H1 (cell line): Measurements from ENCODE around the gene CDC26. TPM values are rescaled to one million over a fixed set of nuclear protein-coding genes. Genes with fewer than 3 reads are reported as not detected.

Experiments used
- CTCF ChIA-PET: fragments of 300-600 bp; sonication (Branson Sonifier 250); formaldehyde crosslinking; loops from one replicate; lab custom pipeline; 2021; ENCODE audit not compliant: partially characterized antibody; lab: Charles Lee
- POLR2A ChIA-PET: fragments of 300-600 bp; sonication (Branson Sonifier 250); formaldehyde crosslinking; loops from one replicate; lab custom pipeline; 2021; ENCODE audit warnings: inconsistent platforms; ENCODE audit not compliant: partially characterized antibody; lab: Charles Lee
- DNase-seq, 2 experiments: peaks; one replicate each; pipeline versions ENCODE4 v3.0.0 to v3.0.0-alpha.2; 2010 to 2022; ENCODE audit warnings: low spot score in 2 of 2, low read depth in 1 of 2, mixed read lengths in 1 of 2
- FAIRE-seq: peaks from 2 replicates; lab custom pipeline; 2011; peaks lifted over from hg19 to GRCh38; lab: Jason Lieb, UNC
- H2AFZ ChIP-seq: 2 replicates; pipeline ENCODE4 v1.8.1; 2012; ENCODE audit warnings: low read length, inconsistent platforms
- H2AK5ac ChIP-seq: 2 replicates; pipeline ENCODE4 v1.6.1; 2013; ENCODE audit warnings: low read depth, low read length
- H2BK120ac ChIP-seq: replicated peaks from 2 replicates; pipeline ENCODE3; 2013; ENCODE audit warnings: low read depth, low read length, inconsistent platforms
- H2BK12ac ChIP-seq: 2 replicates; pipeline ENCODE4 v1.6.1; 2013; ENCODE audit warnings: low read depth, low read length
- H2BK15ac ChIP-seq: 2 replicates; pipeline ENCODE4 v1.6.1; 2013; ENCODE audit warnings: low read length
- H2BK20ac ChIP-seq: 2 replicates; pipeline ENCODE4 v1.6.1; 2013; ENCODE audit warnings: low read length
- H2BK5ac ChIP-seq: 2 replicates; pipeline ENCODE4 v1.6.1; 2013; ENCODE audit warnings: low read depth, low read length
- H3K14ac ChIP-seq: 2 replicates; pipeline ENCODE4 v1.6.1; 2013; ENCODE audit warnings: inconsistent platforms; ENCODE audit not compliant: insufficient read length
- H3K18ac ChIP-seq: 2 replicates; pipeline ENCODE4 v1.6.1; 2013; ENCODE audit warnings: low read length; ENCODE audit errors: extremely low read depth
- H3K23ac ChIP-seq: 2 replicates; pipeline ENCODE4 v1.6.1; 2013; ENCODE audit warnings: inconsistent platforms; ENCODE audit not compliant: insufficient read length
- H3K23me2 ChIP-seq: 2 replicates; pipeline ENCODE4 v1.6.1; 2013; ENCODE audit warnings: low read depth, low read length
- H3K27ac ChIP-seq: 2 replicates; pipeline ENCODE4 v1.6.1; 2011; ENCODE audit warnings: low read depth, low read length, inconsistent platforms
- H3K27me3 ChIP-seq, 4 experiments: replicated peaks in 1 of 4; 1 replicate in 1 of 4; 2 replicates in 3 of 4; pipeline versions ENCODE4 v1.6.1 to v1.8.1; 2011 to 2013; ENCODE audit warnings: low read length in 3 of 4, mild to moderate bottlenecking in 3 of 4, inconsistent platforms in 2 of 4, mixed read lengths in 2 of 4, moderate library complexity in 1 of 4; ENCODE audit not compliant: control insufficient read depth in 3 of 4, insufficient read depth in 3 of 4; ENCODE audit errors: extremely low read depth in 1 of 4
- H3K36me3 ChIP-seq, 4 experiments: 2 replicates each; pipeline versions ENCODE4 v1.6.1 to v1.8.1; 2011 to 2013; ENCODE audit warnings: mild to moderate bottlenecking in 4 of 4, low read length in 3 of 4, moderate library complexity in 2 of 4, control low read depth in 1 of 4, inconsistent platforms in 1 of 4; ENCODE audit not compliant: insufficient read depth in 4 of 4, control insufficient read depth in 2 of 4
- H3K4ac ChIP-seq: replicated peaks from 2 replicates; pipeline ENCODE3; 2013; ENCODE audit warnings: low read length, low read depth, mixed read lengths, inconsistent platforms; ENCODE audit not compliant: insufficient read length
- H3K4me1 ChIP-seq, 4 experiments: replicated peaks in 1 of 4; 1 replicate in 1 of 4; 2 replicates in 3 of 4; pipeline versions ENCODE4 v1.6.1 to v1.8.1; 2011 to 2013; ENCODE audit warnings: low read length in 3 of 4, inconsistent platforms in 2 of 4, mixed read lengths in 1 of 4; ENCODE audit not compliant: insufficient read depth in 4 of 4, control insufficient read depth in 3 of 4
- H3K4me2 ChIP-seq, 2 experiments: 2 replicates each; pipeline versions ENCODE4 v1.6.1 to v1.8.1; 2011 to 2013; ENCODE audit warnings: low read depth in 2 of 2, low read length in 2 of 2, control low read depth in 1 of 2, inconsistent platforms in 1 of 2, mild to moderate bottlenecking in 1 of 2; ENCODE audit not compliant: insufficient read depth in 1 of 2
- H3K4me3 ChIP-seq, 4 experiments: fragments of 200-600, 300-600 bp in 1 of 4; sonication (generic), shearing (Covaris generic), sonication (Bioruptor Twin) in 1 of 4; 2 replicates each; pipeline versions ENCODE4 v1.5.1 to v1.8.1; 2011 to 2016; ENCODE audit warnings: low read length in 4 of 4, low read depth in 3 of 4, control low read depth in 2 of 4, inconsistent platforms in 2 of 4, mild to moderate bottlenecking in 2 of 4, mixed read lengths in 1 of 4, moderate library complexity in 1 of 4; ENCODE audit not compliant: insufficient read depth in 2 of 4; ENCODE audit errors: extremely low read depth in 1 of 4
- H3K56ac ChIP-seq: replicated peaks from 2 replicates; pipeline ENCODE3; 2013; ENCODE audit warnings: low read depth, mild to moderate bottlenecking, mixed read lengths, low read length, inconsistent platforms; ENCODE audit not compliant: insufficient read length
- H3K79me1 ChIP-seq: 2 replicates; pipeline ENCODE4 v1.6.1; 2013; ENCODE audit warnings: low read depth, low read length, control low read depth
- H3K79me2 ChIP-seq, 2 experiments: 2 replicates each; pipeline versions ENCODE4 v1.6.1 to v1.8.1; 2012 to 2013; ENCODE audit warnings: low read length in 2 of 2, mild to moderate bottlenecking in 2 of 2, inconsistent platforms in 1 of 2; ENCODE audit not compliant: insufficient read depth in 2 of 2, control insufficient read depth in 1 of 2
- H3K9ac ChIP-seq, 4 experiments: replicated peaks in 1 of 4; 1 replicate in 1 of 4; 2 replicates in 3 of 4; pipeline versions ENCODE4 v1.6.1 to v1.8.1; 2011 to 2013; ENCODE audit warnings: low read depth in 3 of 4, low read length in 3 of 4, control low read depth in 2 of 4, mild to moderate bottlenecking in 2 of 4, moderate library complexity in 2 of 4, inconsistent platforms in 1 of 4; ENCODE audit errors: extremely low read depth in 1 of 4
- H3K9me3 ChIP-seq, 2 experiments: 2 replicates each; pipeline versions ENCODE4 v1.6.1 to v1.8.1; 2012 to 2013; ENCODE audit warnings: mild to moderate bottlenecking in 2 of 2, moderate library complexity in 2 of 2, control low read depth in 1 of 2, inconsistent platforms in 1 of 2, low read depth in 1 of 2, low read length in 1 of 2, mixed read lengths in 1 of 2; ENCODE audit not compliant: insufficient read depth in 2 of 2
- H4K20me1 ChIP-seq, 2 experiments: replicated peaks in 1 of 2; 2 replicates each; pipeline versions ENCODE3 to v1.8.1; 2011 to 2013; ENCODE audit warnings: inconsistent platforms in 2 of 2, low read length in 2 of 2, mild to moderate bottlenecking in 1 of 2; ENCODE audit not compliant: insufficient read depth in 2 of 2, control insufficient read depth in 1 of 2
- H4K5ac ChIP-seq: 2 replicates; pipeline ENCODE4 v1.6.1; 2013; ENCODE audit warnings: low read length, low read depth, mixed read lengths, inconsistent platforms; ENCODE audit not compliant: insufficient read length
- H4K8ac ChIP-seq: 2 replicates; pipeline ENCODE4 v1.8.0; 2013; ENCODE audit warnings: mild to moderate bottlenecking, moderate library complexity, low read length, inconsistent platforms; ENCODE audit not compliant: insufficient read depth; ENCODE audit errors: extremely low read depth
- H4K91ac ChIP-seq: replicated peaks from 2 replicates; pipeline ENCODE3; 2013; ENCODE audit warnings: low read length, mixed read lengths, inconsistent platforms; ENCODE audit not compliant: insufficient read length
- BACH1 ChIP-seq: IDR thresholded peaks from 2 replicates; pipeline ENCODE4 v1.6.1; 2012; ENCODE audit warnings: low read length, improper control_type of control experiment
- JUN ChIP-seq: IDR thresholded peaks from 2 replicates; pipeline ENCODE4 v1.6.1; 2011; ENCODE audit warnings: low read depth, mild to moderate bottlenecking, improper control_type of control experiment, low read length
- JUND ChIP-seq: IDR thresholded peaks from 2 replicates; pipeline ENCODE4 v1.6.1; 2011; ENCODE audit warnings: mild to moderate bottlenecking, improper control_type of control experiment, low read length
- POLR2A ChIP-seq, 2 experiments: IDR thresholded peaks; 1 replicate in 1 of 2; 2 replicates in 1 of 2; pipeline ENCODE4 v1.6.1; 2011; ENCODE audit warnings: low read depth in 2 of 2, low read length in 2 of 2, mild to moderate bottlenecking in 2 of 2; ENCODE audit errors: control extremely low read depth in 1 of 2
- RAD21 ChIP-seq, 2 experiments: IDR thresholded peaks in 1 of 2; conservative IDR thresholded peaks in 1 of 2; 2 replicates each; pipeline ENCODE4 v1.6.1; 2011; ENCODE audit warnings: low read depth in 2 of 2, low read length in 2 of 2, improper control_type of control experiment in 1 of 2, inconsistent platforms in 1 of 2, mild to moderate bottlenecking in 1 of 2, moderate library complexity in 1 of 2
- TBP ChIP-seq: IDR thresholded peaks from 2 replicates; pipeline ENCODE4 v1.6.1; 2011; ENCODE audit warnings: low read depth, low read length, improper control_type of control experiment
- WGBS, 2 experiments: shearing (Covaris generic) in 1 of 2; methylation state at CpG; one replicate each; pipeline versions ENCODE4 v1.1.6 to v1.1.7; 2013 to 2015; ENCODE audit warnings: low lambda C conversion rate in 2 of 2, mixed read lengths in 2 of 2, inconsistent platforms in 1 of 2, low coverage in 1 of 2, missing lambda C conversion rate in 1 of 2; ENCODE audit not compliant: insufficient replicate concordance in 2 of 2, insufficient coverage in 1 of 2, insufficient read length in 1 of 2; ENCODE audit errors: extremely low coverage in 1 of 2, missing lambda C conversion rate in 1 of 2; 5-methylcytosine and 5-hydroxymethylcytosine counted together
- polyA plus RNA-seq, 7 experiments: library from polyadenylated mRNA; depleted of rRNA in 3 of 7; stranded (reverse) in 5 of 7; unstranded in 2 of 7; fragments of >200 nt in 5 of 7; fragments of 200-250 nt in 2 of 7; gene quantifications; 1 replicate in 5 of 7; 2 replicates in 1 of 7; 4 replicates in 1 of 7; pipeline versions ENCODE4 v1.2.1 to v1.2.3, GENCODE V29; 2011 to 2013; ENCODE audit warnings: missing spikeins in 2 of 7, mixed read lengths in 2 of 7
- total RNA-seq: library from RNA; stranded (reverse); fragmentation: NEBNext Ultra II Directional; extraction: Animal tissue kit (Norgen Biotek cat#: 25700); gene quantifications from 2 replicates; pipeline ENCODE4 v1.2.1, GENCODE V29; 2021
- TF ChIP-seq, protein P1 (sequence below): IDR thresholded peaks from 2 replicates; pipeline ENCODE4 v1.6.1; 2012; ENCODE audit warnings: low read length, inconsistent platforms
- TF ChIP-seq, protein P2 (sequence below): IDR thresholded peaks from 2 replicates; pipeline ENCODE4 v1.6.1; 2012; ENCODE audit warnings: inconsistent platforms

CDC26 gene
- total and polyA plus RNA-seq, 2 of the 8 experiments (the other 6 are each of a cell fraction or from before 2014, with no cell fraction given): 31.5 to 41.9 TPM

- Histone ChIP-seq H4K5ac (peak within 1 kb of the TSS; percentile 93), H4K91ac (peak within 1 kb of the TSS; percentile 68), H2AFZ (peak within 1 kb of the TSS; percentile 94), H3K79me2 (peaks cover 6 to 52% of the 10 kb centered on the region in 2 experiments), H4K8ac (peak within 1 kb of the TSS; percentile 59; the same call in 1 of the 2 replicates), H3K14ac (no peak within 1 kb of the TSS), H3K27ac (peak within 1 kb of the TSS; percentile 71; the same call in 1 of the 2 replicates), H3K27me3 (no peaks in the 10 kb centered on the region), H3K4me3 (peak within 1 kb of the TSS; percentile 93 to 96 (median 94)), H2BK5ac (peak within 1 kb of the TSS; percentile 38; the same call in 1 of the 2 replicates), H3K4me1 (peaks cover 0 to 10% (median 1%) of the 10 kb centered on the region in 4 experiments; a peak in 4 of 7 replicates), H2AK5ac (no peak within 1 kb of the TSS), H2BK15ac (no peak within 1 kb of the TSS), H3K79me1 (0 out of 2 replicates have a peak, but pooled peaks cover 3% of the 10 kb centered on the region), H3K4ac (peak within 1 kb of the TSS; percentile 88), H3K23ac (no peak within 1 kb of the TSS), H3K36me3 (no peaks in the 10 kb centered on the region; a peak in 1 of 8 replicates), H3K4me2 (peak within 1 kb of the TSS; percentile 93 to 99), H2BK12ac (no peak within 1 kb of the TSS), H3K9ac (peak within 1 kb of the TSS; percentile 78 to 93 (median 82)), H2BK120ac (no peak within 1 kb of the TSS), H3K56ac (peak within 1 kb of the TSS; percentile 71), H3K9me3 (no peaks in the 10 kb centered on the region), H2BK20ac (no peak within 1 kb of the TSS), H4K20me1 (peaks cover 0 to 2% of the 10 kb centered on the region in 2 experiments), H3K23me2 (peaks cover 10% of the 10 kb centered on the region), H3K18ac (peak within 1 kb of the TSS; percentile 95)
- ChIA-PET POLR2A (interaction anchor here (0.7 to 2.9 kb wide), 13 partner anchors 10 to 189 kb away, joined by 3 to 10 read pairs (median 4); partner anchors contain the start of genes C9orf43, CDC26, POLE3 and PRPF4), CTCF (interaction anchor here (0.7 to 3.1 kb wide), 8 partner anchors 27 to 370 kb away, joined by 3 to 17 read pairs (median 3); partner anchors contain the start of genes CDC26, PRPF4 and SLC31A2)
- 2% methylated on average over 61 of the region's 65 CpGs; no CpG with 5 or more reads in 1 of the 2 experiments for WGBS, 2 experiments
- DNase-seq: peak; percentile 95 to 98
- no peak for FAIRE-seq
- TF ChIP-seq TBP (peak; percentile 87), BACH1 (no peak), RAD21 (IDR thresholded peaks at IDR 0.05 in 1 of 2, conservative IDR thresholded peaks at IDR 0.05 in 1 of 2; ENCODE audit: low read depth in 2 of 2, low read length in 2 of 2) (no peak), POLR2A (IDR thresholded peaks at IDR 0.05; ENCODE audit: control extremely low read depth in 1 of 2, low read depth in 2 of 2, low read length in 2 of 2) (peak; percentile 46 to 83), JUND (no peak), JUN (no peak)
- TF ChIP-seq, protein P1, sequence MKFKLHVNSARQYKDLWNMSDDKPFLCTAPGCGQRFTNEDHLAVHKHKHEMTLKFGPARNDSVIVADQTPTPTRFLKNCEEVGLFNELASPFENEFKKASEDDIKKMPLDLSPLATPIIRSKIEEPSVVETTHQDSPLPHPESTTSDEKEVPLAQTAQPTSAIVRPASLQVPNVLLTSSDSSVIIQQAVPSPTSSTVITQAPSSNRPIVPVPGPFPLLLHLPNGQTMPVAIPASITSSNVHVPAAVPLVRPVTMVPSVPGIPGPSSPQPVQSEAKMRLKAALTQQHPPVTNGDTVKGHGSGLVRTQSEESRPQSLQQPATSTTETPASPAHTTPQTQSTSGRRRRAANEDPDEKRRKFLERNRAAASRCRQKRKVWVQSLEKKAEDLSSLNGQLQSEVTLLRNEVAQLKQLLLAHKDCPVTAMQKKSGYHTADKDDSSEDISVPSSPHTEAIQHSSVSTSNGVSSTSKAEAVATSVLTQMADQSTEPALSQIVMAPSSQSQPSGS: peak; percentile 69; the same call in 1 of the 2 replicates
- TF ChIP-seq, protein P2, sequence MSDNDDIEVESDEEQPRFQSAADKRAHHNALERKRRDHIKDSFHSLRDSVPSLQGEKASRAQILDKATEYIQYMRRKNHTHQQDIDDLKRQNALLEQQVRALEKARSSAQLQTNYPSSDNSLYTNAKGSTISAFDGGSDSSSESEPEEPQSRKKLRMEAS: peak; percentile 52
Observed at GRCh38 chr9:113221003-113221799, 54.2 kb downstream of the CDC26 start, which contains the start of the genes FKBP15 and SLC31A1. Gene FKBP15 (minus strand): TSS chr9:113221277. CDS start chr9:113221243, 34 bp downstream. Gene SLC31A1 (plus strand): TSS chr9:113221544. CDS start chr9:113256149, 34,605 bp downstream.
